CD4-positive, alpha-beta T cell (primary cell): ENCODE measurements around the gene SLC30A5. TPM values are rescaled to one million over a fixed set of nuclear protein-coding genes. Genes with fewer than 3 reads are reported as not detected.

Source experiments
- ATAC-seq: fragments of 200-7000 bp; cut with Tn5 transposase; one replicate; pipeline ENCODE4 v1.10.0; 2022; ENCODE audit warnings: mild to moderate bottlenecking; ENCODE audit not compliant: poor library complexity
- CTCF ChIA-PET: fragments of 350-600 bp; sonication (Branson Sonifier 250); formaldehyde crosslinking; loops from one replicate; lab custom pipeline; 2021; ENCODE audit warnings: antibody characterized with exemption, inconsistent platforms; lab: Charles Lee
- POLR2A ChIA-PET: fragments of 350-600 bp; sonication (Branson Sonifier 250); formaldehyde crosslinking; loops from one replicate; lab custom pipeline; 2021; ENCODE audit warnings: antibody characterized with exemption, inconsistent platforms; lab: Charles Lee
- DNase-seq, 14 experiments: peaks; one replicate each; pipeline ENCODE4 v3.0.0-alpha.2; 2013 to 2020; ENCODE audit warnings: mixed read lengths in 2 of 14
- H3K27ac ChIP-seq, 2 donors: one replicate each; pipeline versions ENCODE4 v1.5.1 to v1.7.0; 2013; ENCODE audit warnings: low read length in 2 of 2, low read depth in 1 of 2, mild to moderate bottlenecking in 1 of 2
- H3K27me3 ChIP-seq, 2 experiments: 1 replicate in 1 of 2; 2 replicates in 1 of 2; pipeline versions ENCODE4 v1.6.1 to v1.7.0; 2013; ENCODE audit warnings: low read length in 2 of 2, control low read depth in 1 of 2, mild to moderate bottlenecking in 1 of 2, moderate library complexity in 1 of 2; ENCODE audit not compliant: insufficient read depth in 2 of 2, control insufficient read depth in 1 of 2
- H3K36me3 ChIP-seq: one replicate; pipeline ENCODE4 v1.6.1; 2013; ENCODE audit warnings: low read length, control low read depth; ENCODE audit not compliant: insufficient read depth
- H3K4me1 ChIP-seq: one replicate; pipeline ENCODE4 v1.6.1; 2013; ENCODE audit warnings: low read length, control low read depth; ENCODE audit not compliant: insufficient read depth
- H3K4me3 ChIP-seq: one replicate; pipeline ENCODE4 v1.5.1; 2013; ENCODE audit warnings: mild to moderate bottlenecking, low read length, moderate library complexity
- H3K9me3 ChIP-seq, 2 experiments: 1 replicate in 1 of 2; 2 replicates in 1 of 2; pipeline versions ENCODE4 v1.6.1 to v1.7.0; 2013; ENCODE audit warnings: low read length in 2 of 2, mild to moderate bottlenecking in 2 of 2, control low read depth in 1 of 2, moderate library complexity in 1 of 2; ENCODE audit not compliant: control insufficient read depth in 1 of 2, insufficient read depth in 1 of 2
- H3K27ac Mint-ChIP-seq: one replicate; pipeline ENCODE4 v1.8.0; 2020; ENCODE audit warnings: mixed read lengths
- H3K27me3 Mint-ChIP-seq: one replicate; pipeline ENCODE4 v1.8.0; 2021; ENCODE audit warnings: mixed read lengths
- H3K36me3 Mint-ChIP-seq: one replicate; pipeline ENCODE4 v1.8.0; 2021; ENCODE audit warnings: low read depth, mixed read lengths
- H3K4me1 Mint-ChIP-seq: one replicate; pipeline ENCODE4 v1.8.0; 2021; ENCODE audit warnings: low read depth, mixed read lengths
- H3K4me3 Mint-ChIP-seq: one replicate; pipeline ENCODE4 v1.8.0; 2020; ENCODE audit warnings: mild to moderate bottlenecking, mixed read lengths
- H3K9me3 Mint-ChIP-seq: one replicate; pipeline ENCODE4 v1.8.0; 2020; ENCODE audit warnings: mixed read lengths
- CTCF ChIP-seq: fragments of 200-600 bp; IDR thresholded peaks from one replicate; pipeline ENCODE4 v1.8.0; 2022; ENCODE audit warnings: antibody characterized with exemption, mild to moderate bottlenecking
- intact Hi-C, 2 experiments: fragments of 100-400 bp; cut with DNase I in 1 of 2; cut with micrococcal nuclease in 1 of 2; formaldehyde crosslinking; loops; one replicate each; pipeline versions ENCODE4 v1.15.1 to v1.9.0; 2023 to 2025; cut with DNase I, micrococcal nuclease
- total RNA-seq, 174 experiments: library from RNA in 2 of 174; stranded (reverse) in 2 of 174; gene quantifications; one replicate each; pipeline ENCODE4 v1.2.3 and lab custom pipeline; 2021 to 2026

SLC30A5 gene
- total RNA-seq, 2 experiments from 2014 or later: 16.9 to 17.2 TPM

GRCh38 chr5:69050214-69050613, 43.6 kb upstream of the SLC30A5 start:
- POLR2A ChIA-PET: no interaction called here
- no peaks in the 10 kb centered on the region for H3K36me3 ChIP-seq
- ATAC-seq: no peak
- H3K4me1 ChIP-seq: no peaks in the 10 kb centered on the region
- no peaks in the 10 kb centered on the region for H3K9me3 ChIP-seq
- Mint-ChIP-seq H3K4me3 (no peak overlapping the region), H3K9me3 (no peaks in the 10 kb centered on the region), H3K36me3 (no peaks in the 10 kb centered on the region), H3K27me3 (no peaks in the 10 kb centered on the region), H3K27ac (no peak overlapping the region), H3K4me1 (no peaks in the 10 kb centered on the region)
- H3K4me3 ChIP-seq: no peak overlapping the region
- intact Hi-C loops: no loop called here
- CTCF ChIA-PET: interaction anchor here (1.9 kb wide), 1 partner anchor 43 kb away, joined by 5 read pairs; the partner anchor contains the start of gene SLC30A5
- TF ChIP-seq CTCF: no peak
- H3K27ac ChIP-seq: no peak overlapping the region
- no peak for DNase-seq
- H3K27me3 ChIP-seq: no peaks in the 10 kb centered on the region

DNA sequence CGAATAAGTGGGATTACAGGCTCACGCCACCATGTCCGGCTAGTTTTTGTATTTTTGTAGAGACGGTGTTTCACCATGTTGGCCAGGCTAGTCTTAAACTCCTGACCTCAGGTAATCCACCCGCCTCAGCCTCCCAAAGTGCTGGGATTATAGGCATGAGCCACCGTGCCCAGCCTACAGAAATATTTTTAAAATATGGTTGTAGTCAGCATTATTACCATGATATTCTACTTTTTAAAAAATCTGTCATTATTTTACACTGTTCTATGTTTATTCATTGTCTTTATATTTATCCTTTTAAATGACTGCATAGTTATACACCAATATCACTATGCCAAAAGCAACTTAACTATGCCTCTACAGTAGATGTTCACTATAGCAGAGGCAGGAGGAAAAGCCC, 41.6 kb upstream of the SLC30A5 start:
- Mint-ChIP-seq H3K4me1 (no peaks in the 10 kb centered on the region), H3K9me3 (no peaks in the 10 kb centered on the region), H3K27ac (no peak overlapping the region), H3K27me3 (no peaks in the 10 kb centered on the region), H3K36me3 (no peaks in the 10 kb centered on the region), H3K4me3 (no peak overlapping the region)
- Histone ChIP-seq H3K4me1 (no peaks in the 10 kb centered on the region), H3K4me3 (no peak overlapping the region), H3K27me3 (no peaks in the 10 kb centered on the region), H3K36me3 (no peaks in the 10 kb centered on the region), H3K27ac (no peak overlapping the region), H3K9me3 (peaks cover 0 to 4% of the 10 kb centered on the region in 2 experiments)
- ATAC-seq: no peak
- POLR2A ChIA-PET: no interaction called here
- no peak for TF ChIP-seq CTCF
- intact Hi-C loops: no loop called here
- no peak for DNase-seq
- CTCF ChIA-PET: no interaction called here

DNA sequence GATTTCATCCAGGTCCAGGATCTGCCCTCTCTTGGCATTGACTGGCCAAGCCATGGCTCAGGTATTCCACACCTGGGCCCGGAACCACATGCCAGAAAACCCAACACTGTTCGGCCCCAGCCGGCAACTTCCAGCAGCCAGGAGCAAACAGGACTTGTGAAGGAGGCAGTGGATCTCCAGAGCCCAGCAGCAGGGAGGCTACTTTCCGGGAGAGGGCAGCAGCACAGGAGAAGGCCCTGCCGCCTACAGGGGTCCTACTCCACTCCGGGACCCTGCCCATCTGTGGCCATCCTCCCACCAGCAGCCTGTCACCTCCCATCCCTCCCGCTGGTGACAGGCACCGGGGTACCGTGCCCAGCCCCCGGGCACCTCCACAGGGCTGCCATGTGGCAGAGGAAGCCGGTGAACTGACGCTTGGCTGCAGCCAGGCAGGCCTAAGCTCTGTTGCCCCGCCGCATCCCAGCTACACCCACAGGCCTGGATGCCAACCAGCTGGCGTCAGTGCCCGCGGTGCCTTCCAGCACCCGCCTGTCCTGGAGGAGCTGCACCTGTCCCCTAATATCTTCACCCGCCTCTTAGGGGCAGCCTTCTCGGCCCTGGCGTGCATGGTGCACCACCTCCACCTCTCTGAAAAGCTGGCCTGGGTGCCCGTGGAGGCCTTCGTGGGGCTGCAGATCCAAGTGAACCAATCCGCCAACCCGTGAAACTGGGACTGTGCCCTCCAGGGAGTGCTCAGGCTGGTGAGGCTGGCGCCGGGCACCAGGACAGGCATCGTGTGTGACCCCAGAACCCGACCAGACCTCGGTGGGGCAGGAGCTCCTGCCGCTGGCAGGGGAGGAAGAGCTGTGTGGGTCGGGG, 18.9 kb upstream of the SLC30A5 start:
- DNase-seq: no peak
- ChIA-PET CTCF (no interaction called here), POLR2A (no interaction called here)
- Mint-ChIP-seq H3K4me3 (no peak overlapping the region), H3K9me3 (no peaks in the 10 kb centered on the region), H3K4me1 (no peaks in the 10 kb centered on the region), H3K27me3 (no peaks in the 10 kb centered on the region), H3K27ac (no peak overlapping the region), H3K36me3 (no peaks in the 10 kb centered on the region)
- Histone ChIP-seq H3K27me3 (no peaks in the 10 kb centered on the region), H3K4me3 (no peak overlapping the region), H3K36me3 (no peaks in the 10 kb centered on the region), H3K9me3 (peaks cover 0 to 6% of the 10 kb centered on the region in 2 experiments), H3K4me1 (no peaks in the 10 kb centered on the region), H3K27ac (no peak overlapping the region)
- TF ChIP-seq CTCF: no peak
- intact Hi-C loops: no loop called here
- ATAC-seq: no peak
